Karpas-422 (cell line): ENCODE results near the gene PRSS38. TPM values are rescaled to one million over a fixed set of nuclear protein-coding genes. Genes with fewer than 3 reads are reported as not detected.

Source experiments
- total RNA-seq: library from RNA; depleted of rRNA; stranded (reverse); fragments of >200 nt; shearing (Covaris generic); gene quantifications from 2 replicates; pipeline ENCODE4 v1.2.3, GENCODE V29; 2014; ENCODE audit warnings: low replicate concordance; rRNA removed

The PRSS38 gene
- total RNA-seq, 1 experiment from 2014 or later, result not detected

Other genes starting within 250 kb of the PRSS38 start
- gene JMJD4, start 80.4 kb upstream of the PRSS38 start, total RNA-seq, result 25.3 and 40.0 TPM in 2 replicates
- gene SNAP47, start 80.2 kb upstream of the PRSS38 start, total RNA-seq, result 15.3 and 27.1 TPM in 2 replicates
- not detected in 2 replicates for gene WNT9A, start 132.3 kb downstream of the PRSS38 start, total RNA-seq
- gene WNT3A, start 191.3 kb downstream of the PRSS38 start, total RNA-seq, result not detected in 2 replicates